Measurements from ENCODE around the gene GAS6.

- TF ChIP-seq CTCF (IDR thresholded peaks at IDR 0.05) (no peak), POLR2A (IDR thresholded peaks at IDR 0.05) (no peak)
These were observed 19.9 kb downstream of the GAS6 start for GRCh38 chr13:113843864-113844556.

Measured in gastroesophageal sphincter (tissue), 3 donors.